ENCODE measurements around the gene MAOB.

The MAOB gene

GRCh38 chrX:43718081-43718480, 164.2 kb downstream of the MAOB start:
- in situ Hi-C loops (cut with MboI; ENCODE audit: low sequenced_read_pairs), result no loop called here

- in situ Hi-C loops (cut with MboI; ENCODE audit: low sequenced_read_pairs), result no loop called here
Observed at GRCh38 chrX:43717161-43717560, 165.1 kb downstream of the MAOB start.

DNA sequence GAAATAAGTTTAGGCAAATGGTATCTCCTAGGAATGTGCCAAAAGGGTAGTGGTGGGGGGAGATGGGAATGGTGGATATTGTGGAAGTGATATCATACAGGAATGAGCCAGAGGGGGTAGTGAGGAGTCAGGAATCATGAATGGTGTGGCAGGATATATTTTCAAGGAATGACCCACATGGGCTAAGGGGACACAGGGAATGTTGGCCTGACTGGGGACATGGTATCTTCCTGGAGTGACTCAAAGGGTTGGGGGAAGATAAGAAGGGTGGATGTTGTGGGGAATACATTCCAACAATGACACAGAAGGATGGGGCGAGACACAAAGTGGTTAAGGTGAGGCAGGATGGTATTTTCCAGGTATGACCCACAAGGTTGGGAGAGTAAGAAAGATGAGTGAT, 165.6 kb downstream of the MAOB start:
- in situ Hi-C loops (cut with MboI; ENCODE audit: low sequenced_read_pairs), result no loop called here
